ENCODE measurements around the gene PTMA. TPM values are rescaled to one million over a fixed set of nuclear protein-coding genes. Genes with fewer than 3 reads are reported as not detected.
A peak's percentile ranks its signal among the peaks of the same experiment; 100 is the strongest.

The PTMA gene
- total and polyA plus RNA-seq, 9 of the 15 experiments (the other 6 are each of a cell fraction or from before 2014, with no cell fraction given) = 429 to 2,322 (median 1,578) TPM

GRCh38 chr2:231689124-231689893 is 19.0 kb upstream of the PTMA start:
- no peak overlapping the region for H3K4me2 ChIP-seq (ENCODE audit: insufficient read depth, low read length)
- no peaks in the 10 kb centered on the region for H3K27me3 ChIP-seq (ENCODE audit: control insufficient read depth in 2 of 2, insufficient read depth in 2 of 2, low read length in 2 of 2)
- H4K20me1 ChIP-seq (replicated peaks; ENCODE audit: control insufficient read depth, insufficient read depth, low read length) = no peaks in the 10 kb centered on the region
- TF ChIP-seq PKNOX1 (IDR thresholded peaks at IDR 0.05) (no peak), SMAD3 (CRISPR knock-in tag; conservative IDR thresholded peaks at IDR 0.05) (no peak), FOXA3 (CRISPR knock-in tag; conservative IDR thresholded peaks at IDR 0.05 in 1 of 2, IDR thresholded peaks at IDR 0.05 in 1 of 2) (no peak), CTCF (IDR thresholded peaks at IDR 0.05 in 2 of 3, conservative IDR thresholded peaks at IDR 0.05 in 1 of 3; ENCODE audit: insufficient read depth in 2 of 3, low read depth in 1 of 3, low read length in 3 of 3) (no peak), ASH1L (IDR thresholded peaks at IDR 0.05; ENCODE audit: borderline replicate concordance, low read depth, partially characterized antibody) (no peak)
- POLR2A ChIA-PET = interaction anchor here (0.6 to 9.5 kb wide), 6 partner anchors 8 to 95 kb away, joined by 3 to 90 read pairs (median 4); partner anchors contain the start of gene PTMA
- H3K4me3 ChIP-seq = no peak overlapping the region
- H3K36me3 ChIP-seq (ENCODE audit: control insufficient read depth, insufficient read depth, low read length) = no peaks in the 10 kb centered on the region
- H3K9ac ChIP-seq (ENCODE audit: insufficient read depth in 1 of 2, low read depth in 2 of 2, low read length in 2 of 2) = peak overlapping the region in 1 of 2 experiments; percentile 45; a peak in 2 of 4 replicates
- no peak for ATAC-seq
- H3K79me2 ChIP-seq (ENCODE audit: control insufficient read depth, insufficient read depth, low read length) = no peaks in the 10 kb centered on the region
- in situ Hi-C loops (cut with MboI) (no loop called here), intact Hi-C loops (cut with micrococcal nuclease) (no loop called here)
- 76% methylated on average over 9 of the region's 15 CpGs for WGBS (ENCODE audit: insufficient coverage, low coverage, missing lambda C conversion rate)
- no TSS peak for BruUV-seq (replicated peaks)
- CTCF ChIA-PET (ENCODE audit: low intra/inter-chr PET ratio) = no interaction called here
- no peaks in the 10 kb centered on the region for H3K9me1 ChIP-seq (ENCODE audit: control insufficient read depth, insufficient read depth, low read length)
- DNase-seq (ENCODE audit: extremely low read depth in 1 of 4, low spot score in 3 of 4) = no peak
- H3K9me3 ChIP-seq (replicated peaks; ENCODE audit: control insufficient read depth, insufficient read depth, low read depth, low read length) = no peaks in the 10 kb centered on the region
- peaks cover 2 to 17% of the 10 kb centered on the region in 2 experiments; a peak in 2 of 5 replicates for H3K4me1 ChIP-seq (replicated peaks in 1 of 2; ENCODE audit: control insufficient read depth in 2 of 2, insufficient read depth in 2 of 2, low read length in 2 of 2)
- H2AFZ ChIP-seq (ENCODE audit: low read depth, low read length) = no peak overlapping the region
- no peak overlapping the region for H3K27ac ChIP-seq (ENCODE audit: extremely low read depth, low read depth, low read length)
- FAIRE-seq = no peak

Data from K562 (cell line).